Prostate gland (tissue), 2 donors: ENCODE results near the gene SEC14L1.

Experiments
- POLR2AphosphoS5 ChIP-seq: sonication (generic); formaldehyde crosslinking; IDR thresholded peaks from one replicate; pipeline ENCODE4 v1.6.1; 2017; ENCODE audit warnings: antibody characterized with exemption
- TF ChIP-seq, protein P1 (sequence below), 4 experiments: fragments of 200-600 bp in 2 of 4; fragments of 450-650 bp in 2 of 4; sonication (generic) in 2 of 4; IDR thresholded peaks; 1 replicate in 3 of 4; 2 replicates in 1 of 4; pipeline ENCODE4 v1.5.1; 2016 to 2019; ENCODE audit warnings: antibody characterized with exemption in 4 of 4, mild to moderate bottlenecking in 2 of 4, moderate library complexity in 2 of 4

DNA sequence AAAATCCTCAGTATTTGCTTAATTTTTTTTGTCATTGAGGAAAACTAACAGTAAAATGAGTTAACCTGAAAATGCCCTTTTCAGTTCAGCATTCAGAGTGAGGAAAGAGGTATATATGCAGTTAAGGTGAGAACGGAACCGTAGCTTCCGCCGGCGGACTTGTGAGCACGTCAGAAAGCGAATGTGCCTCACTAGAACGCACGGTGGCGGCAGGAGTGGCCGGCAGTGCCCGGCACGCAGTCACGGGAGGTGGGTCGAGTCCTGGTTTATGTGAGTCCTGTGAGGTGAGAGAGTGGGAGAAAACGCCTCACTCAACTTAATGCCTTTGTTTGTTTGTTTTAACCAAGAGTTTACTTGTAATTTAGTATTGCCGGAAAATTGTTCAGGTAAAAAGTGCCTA is 6.1 kb downstream of the SEC14L1 start:
- no peak for TF ChIP-seq POLR2AphosphoS5
- TF ChIP-seq, protein P1, sequence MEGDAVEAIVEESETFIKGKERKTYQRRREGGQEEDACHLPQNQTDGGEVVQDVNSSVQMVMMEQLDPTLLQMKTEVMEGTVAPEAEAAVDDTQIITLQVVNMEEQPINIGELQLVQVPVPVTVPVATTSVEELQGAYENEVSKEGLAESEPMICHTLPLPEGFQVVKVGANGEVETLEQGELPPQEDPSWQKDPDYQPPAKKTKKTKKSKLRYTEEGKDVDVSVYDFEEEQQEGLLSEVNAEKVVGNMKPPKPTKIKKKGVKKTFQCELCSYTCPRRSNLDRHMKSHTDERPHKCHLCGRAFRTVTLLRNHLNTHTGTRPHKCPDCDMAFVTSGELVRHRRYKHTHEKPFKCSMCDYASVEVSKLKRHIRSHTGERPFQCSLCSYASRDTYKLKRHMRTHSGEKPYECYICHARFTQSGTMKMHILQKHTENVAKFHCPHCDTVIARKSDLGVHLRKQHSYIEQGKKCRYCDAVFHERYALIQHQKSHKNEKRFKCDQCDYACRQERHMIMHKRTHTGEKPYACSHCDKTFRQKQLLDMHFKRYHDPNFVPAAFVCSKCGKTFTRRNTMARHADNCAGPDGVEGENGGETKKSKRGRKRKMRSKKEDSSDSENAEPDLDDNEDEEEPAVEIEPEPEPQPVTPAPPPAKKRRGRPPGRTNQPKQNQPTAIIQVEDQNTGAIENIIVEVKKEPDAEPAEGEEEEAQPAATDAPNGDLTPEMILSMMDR (IDR thresholded peaks at IDR 0.05): no peak
